Measurements from ENCODE around the gene SLC5A2. TPM values are rescaled to one million over a fixed set of nuclear protein-coding genes. Genes with fewer than 3 reads are reported as not detected.
"Not testable (repeated sequence)": the region's sequence is repeated elsewhere in the genome, so short reads cannot be mapped to it uniquely, and the experiment has no call there.

SLC5A2 gene
- total RNA-seq, 4 donors from 2014 or later = 1.1 to 1.4 TPM; not detected in 2

- Histone ChIP-seq H3K9me3 (no peaks in the 10 kb centered on the region), H3K36me3 (peaks cover 50% of the 10 kb centered on the region), H3K4me3 (no peak overlapping the region), H3K27me3 (no peaks in the 10 kb centered on the region), H3K4me1 (no peaks in the 10 kb centered on the region), H3K27ac (no peak overlapping the region)
- WGBS = 87% methylated on average over 6 of the region's 8 CpGs
- DNase-seq (ENCODE audit: low spot score in 2 of 2) = no peak
- TF ChIP-seq EP300 (IDR thresholded peaks at IDR 0.05) (no peak), CTCF (IDR thresholded peaks at IDR 0.05) (no peak), POLR2AphosphoS5 (IDR thresholded peaks at IDR 0.05) (no peak), POLR2A (IDR thresholded peaks at IDR 0.05) (no peak)
Measured at GRCh38 chr16:31499928-31500327, 17.0 kb downstream of the SLC5A2 start.

GRCh38 chr16:31501226-31501965 is 18.5 kb downstream of the SLC5A2 start:
- no peak for TF ChIP-seq CTCF (IDR thresholded peaks at IDR 0.05)
- no peak for TF ChIP-seq POLR2A (IDR thresholded peaks at IDR 0.05)
- Histone ChIP-seq H3K27me3 (no peaks in the 10 kb centered on the region), H3K4me1 (peaks cover 7% of the 10 kb centered on the region), H3K4me3 (no peak overlapping the region), H3K9me3 (no peaks in the 10 kb centered on the region), H3K27ac (no peak overlapping the region), H3K36me3 (peaks cover 41% of the 10 kb centered on the region)
- 82% methylated on average over 3 of the region's 3 CpGs for WGBS
- DNase-seq (ENCODE audit: low spot score in 2 of 2) = no peak

GRCh38 chr16:31501966-31502348 is 19.0 kb downstream of the SLC5A2 start:
- 78% methylated on average over 4 of the region's 4 CpGs for WGBS
- no peak overlapping the region for H3K27ac ChIP-seq
- H3K9me3 ChIP-seq = no peaks in the 10 kb centered on the region
- H3K4me1 ChIP-seq = peaks cover 12% of the 10 kb centered on the region
- DNase-seq (ENCODE audit: low spot score in 2 of 2) = no peak
- peaks cover 35% of the 10 kb centered on the region for H3K36me3 ChIP-seq
- TF ChIP-seq EP300 (IDR thresholded peaks at IDR 0.05) (no peak), POLR2A (IDR thresholded peaks at IDR 0.05) (no peak), POLR2AphosphoS5 (IDR thresholded peaks at IDR 0.05) (no peak), CTCF (IDR thresholded peaks at IDR 0.05) (no peak)
- H3K4me3 ChIP-seq = no peak overlapping the region
- H3K27me3 ChIP-seq = no peaks in the 10 kb centered on the region

GRCh38 chr16:31502981-31503380 is 20.1 kb downstream of the SLC5A2 start:
- Histone ChIP-seq H3K27me3 (no peaks in the 10 kb centered on the region), H3K9me3 (no peaks in the 10 kb centered on the region), H3K4me1 (peaks cover 20% of the 10 kb centered on the region), H3K27ac (no peak overlapping the region), H3K4me3 (no peak overlapping the region), H3K36me3 (peaks cover 27% of the 10 kb centered on the region)
- no peak for DNase-seq (ENCODE audit: low spot score in 2 of 2)
- no peak for TF ChIP-seq CTCF (IDR thresholded peaks at IDR 0.05)

- H3K27ac ChIP-seq; H3K4me3 ChIP-seq; DNase-seq (ENCODE audit: low spot score in 2 of 2); H3K27me3 ChIP-seq; H3K9me3 ChIP-seq: not testable (repeated sequence)
- Histone ChIP-seq H3K36me3 (peaks cover 21% of the 10 kb centered on the region), H3K4me1 (peaks cover 20% of the 10 kb centered on the region)
- 91% methylated on average over 8 of the region's 8 CpGs for WGBS
Measured at GRCh38 chr16:31503555-31503954, 20.6 kb downstream of the SLC5A2 start.

GRCh38 chr16:31504159-31504558 is 21.2 kb downstream of the SLC5A2 start:
- Histone ChIP-seq H3K36me3 (peaks cover 16% of the 10 kb centered on the region), H3K27ac (no peak overlapping the region), H3K4me1 (peaks cover 25% of the 10 kb centered on the region), H3K9me3 (no peaks in the 10 kb centered on the region), H3K4me3 (no peak overlapping the region), H3K27me3 (no peaks in the 10 kb centered on the region)
- 68% methylated on average over 8 of the region's 8 CpGs for WGBS
- TF ChIP-seq CTCF (IDR thresholded peaks at IDR 0.05) (no peak), EP300 (IDR thresholded peaks at IDR 0.05) (no peak), POLR2AphosphoS5 (IDR thresholded peaks at IDR 0.05) (no peak), POLR2A (IDR thresholded peaks at IDR 0.05) (no peak)
- no peak for DNase-seq (ENCODE audit: low spot score in 2 of 2)
